ENCODE measurements around the gene AP3D1.

- TF ChIP-seq CTCF (IDR thresholded peaks at IDR 0.05 in 4 of 5, conservative IDR thresholded peaks at IDR 0.05 in 1 of 5) (no peak), POLR2A (IDR thresholded peaks at IDR 0.05) (peak in 1 of 2 donors; percentile 40)
Measured at GRCh38 chr19:2164020-2164998, 12.9 kb upstream of the AP3D1 start.
